ENCODE measurements around the gene PHTF1. TPM values are rescaled to one million over a fixed set of nuclear protein-coding genes. Genes with fewer than 3 reads are reported as not detected.

The PHTF1 gene
- total and polyA plus RNA-seq, 2 donors (not counting 1 experiment from before 2014, with no cell fraction given) = 3.6 to 18.5 TPM

GRCh38 chr1:113676524-113676923 is 82.8 kb downstream of the PHTF1 start:
- no peaks in the 10 kb centered on the region for H3K9me3 Mint-ChIP-seq (ENCODE audit: insufficient read depth)
- Histone ChIP-seq H3K9me3 (ENCODE audit: control extremely low read depth in 1 of 3, control insufficient read depth in 2 of 3, insufficient read depth in 1 of 3, low read length in 2 of 3) (no peaks in the 10 kb centered on the region), H3K4me3 (ENCODE audit: control extremely low read depth in 1 of 5, extremely low read depth in 1 of 5, insufficient read depth in 1 of 5, low read depth in 2 of 5, low read length in 4 of 5) (no peak overlapping the region), H2AFZ (ENCODE audit: insufficient read depth, low read depth, low read length, poor library complexity, severe bottlenecking) (no peak overlapping the region), H3K27ac (ENCODE audit: low read length in 2 of 2) (no peak overlapping the region), H3K27me3 (replicated peaks in 1 of 4; ENCODE audit: control extremely low read depth in 1 of 4, control insufficient read depth in 3 of 4, insufficient read depth in 4 of 4, low read length in 3 of 4) (no peaks in the 10 kb centered on the region), H3K4me2 (replicated peaks; ENCODE audit: low read depth, low read length, poor library complexity, severe bottlenecking) (no peak overlapping the region), H3K4me1 (ENCODE audit: control insufficient read depth in 2 of 2, insufficient read depth in 2 of 2, low read length in 2 of 2) (no peaks in the 10 kb centered on the region), H3K79me2 (ENCODE audit: control insufficient read depth, insufficient read depth, low read length) (no peaks in the 10 kb centered on the region), H3K36me3 (replicated peaks in 1 of 2; ENCODE audit: control extremely low read depth in 1 of 2, control insufficient read depth in 1 of 2, extremely low read depth in 1 of 2, insufficient read depth in 2 of 2, low read length in 1 of 2) (no peaks in the 10 kb centered on the region), H4K20me1 (ENCODE audit: control insufficient read depth, insufficient read depth, low read length, poor library complexity, severe bottlenecking) (no peaks in the 10 kb centered on the region), H3K9ac (ENCODE audit: low read length) (no peak overlapping the region)
- no peak overlapping the region for H3K27ac Mint-ChIP-seq
- no peaks in the 10 kb centered on the region for H3K27me3 Mint-ChIP-seq
- POLR2A ChIA-PET = no interaction called here
- H3K4me3 Mint-ChIP-seq = no peak overlapping the region
- TF ChIP-seq EZH2 (IDR thresholded peaks at IDR 0.05; ENCODE audit: borderline replicate concordance, insufficient read depth, low read depth, low read length, poor library complexity, severe bottlenecking) (no peak), CTCF (IDR thresholded peaks at IDR 0.05) (no peak)
- CTCF ChIA-PET = interaction anchor here (0.8 to 2.2 kb wide), 6 partner anchors 11 to 959 kb away, joined by 3 to 7 read pairs (median 4); no protein-coding TSS in a partner anchor
- no peaks in the 10 kb centered on the region for H3K4me1 Mint-ChIP-seq
- ATAC-seq (ENCODE audit: low read depth) (no peak), DNase-seq (no peak)
- intact Hi-C loops (cut with micrococcal nuclease) = no loop called here
- WGBS (ENCODE audit: insufficient coverage) = no CpG with 5 or more reads among the region's 5 CpGs

DNA sequence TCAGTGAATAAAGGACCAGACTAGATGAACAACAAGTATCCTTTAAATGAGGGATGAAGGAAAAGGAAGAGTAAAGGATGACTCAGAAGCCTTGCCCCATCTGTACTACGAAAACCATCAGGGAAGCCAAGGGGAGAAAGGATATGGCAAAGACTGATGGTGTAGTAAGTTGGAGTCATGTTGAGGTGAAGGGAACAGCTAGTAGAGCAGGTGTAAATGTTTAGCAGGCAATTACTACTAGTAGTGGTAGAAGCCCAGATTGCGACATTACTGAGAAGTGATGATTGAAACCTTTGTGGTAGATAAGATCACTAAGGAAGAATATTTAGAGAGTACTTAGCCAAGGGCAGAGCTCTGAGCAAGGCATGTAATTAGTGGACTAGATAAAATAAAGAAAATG is 84.0 kb downstream of the PHTF1 start:
- no peak overlapping the region for H3K27ac Mint-ChIP-seq
- Histone ChIP-seq H3K4me1 (ENCODE audit: control insufficient read depth in 2 of 2, insufficient read depth in 2 of 2, low read length in 2 of 2) (no peaks in the 10 kb centered on the region), H3K4me3 (ENCODE audit: control extremely low read depth in 1 of 5, extremely low read depth in 1 of 5, insufficient read depth in 1 of 5, low read depth in 2 of 5, low read length in 4 of 5) (no peak overlapping the region), H3K79me2 (ENCODE audit: control insufficient read depth, insufficient read depth, low read length) (no peaks in the 10 kb centered on the region), H3K36me3 (replicated peaks in 1 of 2; ENCODE audit: control extremely low read depth in 1 of 2, control insufficient read depth in 1 of 2, extremely low read depth in 1 of 2, insufficient read depth in 2 of 2, low read length in 1 of 2) (no peaks in the 10 kb centered on the region), H2AFZ (ENCODE audit: insufficient read depth, low read depth, low read length, poor library complexity, severe bottlenecking) (no peak overlapping the region), H3K27me3 (replicated peaks in 1 of 4; ENCODE audit: control extremely low read depth in 1 of 4, control insufficient read depth in 3 of 4, insufficient read depth in 4 of 4, low read length in 3 of 4) (no peaks in the 10 kb centered on the region), H3K9ac (ENCODE audit: low read length) (no peak overlapping the region), H3K9me3 (ENCODE audit: control extremely low read depth in 1 of 3, control insufficient read depth in 2 of 3, insufficient read depth in 1 of 3, low read length in 2 of 3) (no peaks in the 10 kb centered on the region), H3K4me2 (replicated peaks; ENCODE audit: low read depth, low read length, poor library complexity, severe bottlenecking) (no peak overlapping the region), H4K20me1 (ENCODE audit: control insufficient read depth, insufficient read depth, low read length, poor library complexity, severe bottlenecking) (no peaks in the 10 kb centered on the region), H3K27ac (ENCODE audit: low read length in 2 of 2) (no peak overlapping the region)
- H3K4me1 Mint-ChIP-seq = no peaks in the 10 kb centered on the region
- DNase-seq (no peak), ATAC-seq (ENCODE audit: low read depth) (no peak)
- no peak for TF ChIP-seq EZH2 (IDR thresholded peaks at IDR 0.05; ENCODE audit: borderline replicate concordance, insufficient read depth, low read depth, low read length, poor library complexity, severe bottlenecking)
- TF ChIP-seq CTCF (IDR thresholded peaks at IDR 0.05) = no peak
- CTCF ChIA-PET = interaction anchor here (0.6 to 2.2 kb wide), 3 partner anchors 475 to 959 kb away, joined by 3 to 7 read pairs (median 3); no protein-coding TSS in a partner anchor
- intact Hi-C loops (cut with micrococcal nuclease) = no loop called here
- 97% methylated on average over 2 of the region's 2 CpGs for WGBS (ENCODE audit: insufficient coverage)
- H3K4me3 Mint-ChIP-seq = no peak overlapping the region
- H3K9me3 Mint-ChIP-seq (ENCODE audit: insufficient read depth) = no peaks in the 10 kb centered on the region
- POLR2A ChIA-PET = no interaction called here
- no peaks in the 10 kb centered on the region for H3K27me3 Mint-ChIP-seq
